HepG2 (cell line): Measurements from ENCODE around the gene CCN2. TPM values are rescaled to one million over a fixed set of nuclear protein-coding genes. Genes with fewer than 3 reads are reported as not detected.

Experiments used
- ATAC-seq: fragments of 200-7000 bp; cut with Tn5 transposase; 3 replicates; pipeline ENCODE4 v1.9.1; 2020; ENCODE audit warnings: mild to moderate bottlenecking, moderate library complexity
- BruUV-seq: library from RNA; stranded (reverse); fragments of 400-500 nt; replicated peaks from 2 replicates; lab custom pipeline; 2021; lab: Mats Ljungman, UMichigan
- CTCF ChIA-PET: fragments of 300-600 bp; formaldehyde crosslinking; extraction: SDS; loops from one replicate; lab custom pipeline; 2021; ENCODE audit warnings: low total read pairs, inconsistent platforms, low intra/inter-chr PET ratio; lab: Yijun Ruan, JAX
- POLR2A ChIA-PET: fragments of 350-600 bp; sonication (Branson Sonifier 250); formaldehyde crosslinking; loops from one replicate; lab custom pipeline; 2020; ENCODE audit warnings: antibody characterized with exemption, inconsistent platforms; lab: Yijun Ruan, JAX
- DNase-seq: peaks from one replicate; pipeline ENCODE4 v3.0.0-alpha.2; 2015; ENCODE audit warnings: low spot score
- FAIRE-seq: peaks from 3 replicates; lab custom pipeline; 2011; peaks lifted over from hg19 to GRCh38; lab: Jason Lieb, UNC
- H2AFZ ChIP-seq: one replicate; pipeline ENCODE4 v1.6.1; 2011; ENCODE audit warnings: low read length, inconsistent platforms
- H3K27ac ChIP-seq: fragments of 300-600 bp; 3 replicates; pipeline ENCODE4 v1.8.0; 2011; ENCODE audit warnings: mixed run types, mild to moderate bottlenecking, mixed read lengths, low read length, inconsistent platforms; ENCODE audit not compliant: insufficient read depth; ENCODE audit errors: extremely low read length
- H3K27me3 ChIP-seq, 2 experiments: fragments of 200-600 bp in 1 of 2; 2 replicates in 1 of 2; 3 replicates in 1 of 2; pipeline versions ENCODE4 v1.6.0 to v1.8.0; 2011; ENCODE audit warnings: low read length in 2 of 2, mild to moderate bottlenecking in 2 of 2, moderate library complexity in 2 of 2, inconsistent platforms in 1 of 2; ENCODE audit not compliant: insufficient read depth in 2 of 2, control insufficient read depth in 1 of 2
- H3K36me3 ChIP-seq, 2 experiments: fragments of 200-600 bp in 1 of 2; replicated peaks in 1 of 2; 2 replicates in 1 of 2; 3 replicates in 1 of 2; pipeline versions ENCODE4 v1.5.1 to v1.8.0; 2011; ENCODE audit warnings: low read length in 2 of 2, inconsistent platforms in 1 of 2; ENCODE audit not compliant: insufficient read depth in 2 of 2, control insufficient read depth in 1 of 2
- H3K4me1 ChIP-seq: 2 replicates; pipeline ENCODE4 v1.5.1; 2012; ENCODE audit warnings: low read length, inconsistent platforms; ENCODE audit not compliant: insufficient read depth
- H3K4me2 ChIP-seq: 2 replicates; pipeline ENCODE4 v1.6.0; 2011; ENCODE audit warnings: low read depth, low read length, inconsistent platforms
- H3K4me3 ChIP-seq, 3 experiments: fragments of 200-600 bp in 1 of 3; sonication (generic), shearing (Covaris generic) in 1 of 3; replicated peaks in 1 of 3; 2 replicates each; pipeline ENCODE4 v1.5.1; 2011 to 2016; ENCODE audit warnings: low read length in 3 of 3, inconsistent platforms in 2 of 3, low read depth in 2 of 3, mild to moderate bottlenecking in 2 of 3, control low read depth in 1 of 3, mixed read lengths in 1 of 3; ENCODE audit not compliant: insufficient read depth in 1 of 3
- H3K79me2 ChIP-seq: one replicate; pipeline ENCODE4 v1.6.1; 2011; ENCODE audit warnings: low read length, inconsistent platforms; ENCODE audit not compliant: insufficient read depth
- H3K9ac ChIP-seq: 2 replicates; pipeline ENCODE4 v1.6.0; 2011; ENCODE audit warnings: mild to moderate bottlenecking, low read depth, low read length, inconsistent platforms; ENCODE audit not compliant: insufficient read depth
- H3K9me3 ChIP-seq: 2 replicates; pipeline ENCODE4 v1.5.1; 2012; ENCODE audit warnings: mild to moderate bottlenecking, low read length
- H4K20me1 ChIP-seq: 2 replicates; pipeline ENCODE4 v1.6.0; 2011; ENCODE audit warnings: inconsistent platforms, mild to moderate bottlenecking, low read length, moderate library complexity; ENCODE audit not compliant: insufficient read depth
- ADNP ChIP-seq: sonication (generic); formaldehyde crosslinking; IDR thresholded peaks from 2 replicates; pipeline ENCODE4 v1.4.0; 2020; ENCODE audit warnings: missing genetic modification reagents
- HNRNPUL1 ChIP-seq: fragments of 200-400 bp; formaldehyde crosslinking; IDR thresholded peaks from 2 replicates; pipeline ENCODE4 v1.6.1; 2017; ENCODE audit warnings: low read depth, mild to moderate bottlenecking, low read length, moderate library complexity
- IKZF1 ChIP-seq: fragments of 450-650 bp; IDR thresholded peaks from 2 replicates; pipeline ENCODE4 v1.7.1; 2016
- IRX3 ChIP-seq: sonication (generic); formaldehyde crosslinking; IDR thresholded peaks from 2 replicates; pipeline ENCODE4 v1.8.1; 2023; ENCODE audit warnings: mild to moderate bottlenecking, low read depth, missing genetic modification reagents, borderline replicate concordance
- NFATC3 ChIP-seq: sonication (generic); formaldehyde crosslinking; IDR thresholded peaks from 2 replicates; pipeline ENCODE4 v1.5.1; 2020; ENCODE audit warnings: mild to moderate bottlenecking, missing genetic modification reagents
- NFKBIZ ChIP-seq: IDR thresholded peaks from 2 replicates; pipeline ENCODE4 v1.6.1; 2018; ENCODE audit warnings: missing genetic modification reagents, missing compliant biosample characterization
- NRL ChIP-seq: sonication (generic); formaldehyde crosslinking; IDR thresholded peaks from 2 replicates; pipeline ENCODE4 v1.5.0; 2020; ENCODE audit warnings: missing genetic modification reagents, mild to moderate bottlenecking, moderate library complexity, borderline replicate concordance
- PAF1 ChIP-seq: IDR thresholded peaks from 2 replicates; pipeline ENCODE4 v1.6.1; 2016; ENCODE audit warnings: missing genetic modification reagents, missing compliant biosample characterization
- POLR2A ChIP-seq, 2 experiments: IDR thresholded peaks; 2 replicates each; pipeline ENCODE4 v1.6.1; 2011; ENCODE audit warnings: low read depth in 2 of 2, low read length in 2 of 2, mild to moderate bottlenecking in 1 of 2, moderate library complexity in 1 of 2; ENCODE audit not compliant: insufficient read depth in 1 of 2
- RARA ChIP-seq: IDR thresholded peaks from 2 replicates; pipeline ENCODE4 v1.6.1; 2016; ENCODE audit warnings: missing genetic modification reagents, missing compliant biosample characterization
- SNAI1 ChIP-seq: sonication (generic); formaldehyde crosslinking; IDR thresholded peaks from 2 replicates; pipeline ENCODE4 v1.5.0; 2020; ENCODE audit warnings: mild to moderate bottlenecking, missing genetic modification reagents, borderline replicate concordance
- ZC3H13 ChIP-seq: sonication (generic); formaldehyde crosslinking; IDR thresholded peaks from 2 replicates; pipeline ENCODE4 v1.8.1; 2023; ENCODE audit warnings: mild to moderate bottlenecking, missing genetic modification reagents, moderate library complexity
- ZNF10 ChIP-seq: sonication (generic); formaldehyde crosslinking; IDR thresholded peaks from 2 replicates; pipeline ENCODE4 v1.4.0; 2020; ENCODE audit warnings: mild to moderate bottlenecking, low read depth, missing genetic modification reagents, borderline replicate concordance
- ZNF138 ChIP-seq: sonication (generic); formaldehyde crosslinking; IDR thresholded peaks from 2 replicates; pipeline ENCODE4 v1.5.0; 2020; ENCODE audit warnings: mild to moderate bottlenecking, low read depth, missing genetic modification reagents
- ZNF24 ChIP-seq: fragments of 450-650 bp; IDR thresholded peaks from 2 replicates; pipeline ENCODE4 v1.6.1; 2017; ENCODE audit warnings: antibody characterized with exemption, mild to moderate bottlenecking
- ZNF703 ChIP-seq: sonication (generic); formaldehyde crosslinking; IDR thresholded peaks from 2 replicates; pipeline ENCODE4 v1.5.1; 2020; ENCODE audit warnings: missing genetic modification reagents, mild to moderate bottlenecking, moderate library complexity, borderline replicate concordance
- ZNF772 ChIP-seq: sonication (generic); formaldehyde crosslinking; IDR thresholded peaks from 2 replicates; pipeline ENCODE4 v1.5.0; 2020; ENCODE audit warnings: mild to moderate bottlenecking, missing genetic modification reagents
- WGBS: methylation state at CpG from one replicate; pipeline ENCODE4 v1.1.6; 2017; ENCODE audit warnings: low lambda C conversion rate; 5-methylcytosine and 5-hydroxymethylcytosine counted together
- in situ Hi-C: cut with HindIII; loops from 2 replicates; pipeline ENCODE4 v1.10.0; 2017; ENCODE audit warnings: low pct_unique_long_range_greater_than_20kb; ENCODE audit not compliant: extremely low pct_ligation_motif_present
- intact Hi-C: fragments of 100-400 bp; cut with micrococcal nuclease; formaldehyde crosslinking; loops from one replicate; pipeline ENCODE4 v1.10.0; 2022; ENCODE audit not compliant: unreplicated experiment
- polyA plus RNA-seq, 8 experiments: library from polyadenylated mRNA; depleted of rRNA in 3 of 8; stranded (reverse) in 7 of 8; unstranded in 1 of 8; fragments of >200 nt; fragmentation: Illumina TruSeq in 4 of 8; extraction: Trizol in 4 of 8; gene quantifications; 2 replicates each; pipeline versions ENCODE4 v1.2.1 to v1.2.3, GENCODE V29; 2011 to 2016; ENCODE audit warnings: low read depth in 4 of 8, missing spikeins in 1 of 8, mixed read lengths in 1 of 8; ENCODE audit not compliant: insufficient read depth in 1 of 8
- total RNA-seq, 5 experiments: library from RNA; depleted of rRNA; stranded (reverse); fragments of >200 nt; fragmentation: Illumina TruSeq; extraction: Trizol; gene quantifications; 2 replicates each; pipeline ENCODE4 v1.2.3, GENCODE V29; 2016; ENCODE audit warnings: low read depth in 1 of 5
- TF ChIP-seq, protein P1 (sequence below): sonication (generic); formaldehyde crosslinking; IDR thresholded peaks from 2 replicates; pipeline ENCODE4 v1.8.0; 2022; ENCODE audit warnings: mild to moderate bottlenecking, missing genetic modification reagents, moderate library complexity
- TF ChIP-seq, protein P2 (sequence below): sonication (generic); formaldehyde crosslinking; IDR thresholded peaks from 2 replicates; pipeline ENCODE4 v1.4.0; 2020; ENCODE audit warnings: missing genetic modification reagents, borderline replicate concordance

The CCN2 gene
- total and polyA plus RNA-seq, 2 of the 13 experiments (the other 11 are each of a cell fraction or from before 2014, with no cell fraction given), result 34.7 to 316 TPM

DNA sequence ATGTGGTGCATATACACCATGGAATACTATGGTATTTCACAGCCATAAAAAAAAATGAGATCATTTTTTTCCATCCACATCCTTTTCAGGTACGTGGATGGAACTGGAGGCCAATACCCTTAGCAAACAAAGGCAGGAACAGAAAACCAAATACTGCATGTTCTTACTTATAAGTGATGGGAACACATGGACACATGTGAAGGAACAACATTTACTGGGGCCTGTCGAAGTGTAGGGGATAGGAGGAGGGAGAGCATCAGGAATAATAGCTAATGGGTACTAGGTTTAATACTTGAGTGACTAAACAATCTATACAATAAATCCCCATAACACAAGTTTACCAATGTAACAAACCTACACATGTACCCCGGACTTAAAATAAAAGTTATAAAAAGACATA, 30.5 kb downstream of the CCN2 start:
- no peaks in the 10 kb centered on the region for H3K79me2 ChIP-seq
- ATAC-seq (no peak), FAIRE-seq (no peak), DNase-seq (no peak)
- intact Hi-C loops (loop anchor here (10.0 kb wide), 1 partner anchor 564 kb away; no protein-coding TSS in a partner anchor), in situ Hi-C loops (loop anchor here (10.0 kb wide), 1 partner anchor 564 kb away; no protein-coding TSS in a partner anchor)
- no peaks in the 10 kb centered on the region for H3K27me3 ChIP-seq
- TF ChIP-seq ZNF10 (no peak), ZNF24 (no peak), ZNF772 (CRISPR knock-in tag) (no peak), HNRNPUL1 (no peak), ZNF138 (CRISPR knock-in tag) (no peak), ZC3H13 (CRISPR knock-in tag) (no peak), ZNF703 (CRISPR knock-in tag) (no peak), POLR2A (IDR thresholded peaks at IDR 0.05; ENCODE audit: insufficient read depth in 1 of 2, low read depth in 2 of 2, low read length in 2 of 2) (no peak), NRL (CRISPR knock-in tag) (no peak), IKZF1 (no peak), RARA (CRISPR knock-in tag) (no peak), NFATC3 (CRISPR knock-in tag) (no peak), SNAI1 (CRISPR knock-in tag) (no peak), PAF1 (CRISPR knock-in tag) (no peak), NFKBIZ (no peak), ADNP (no peak), IRX3 (CRISPR knock-in tag) (no peak)
- TF ChIP-seq, protein P1, sequence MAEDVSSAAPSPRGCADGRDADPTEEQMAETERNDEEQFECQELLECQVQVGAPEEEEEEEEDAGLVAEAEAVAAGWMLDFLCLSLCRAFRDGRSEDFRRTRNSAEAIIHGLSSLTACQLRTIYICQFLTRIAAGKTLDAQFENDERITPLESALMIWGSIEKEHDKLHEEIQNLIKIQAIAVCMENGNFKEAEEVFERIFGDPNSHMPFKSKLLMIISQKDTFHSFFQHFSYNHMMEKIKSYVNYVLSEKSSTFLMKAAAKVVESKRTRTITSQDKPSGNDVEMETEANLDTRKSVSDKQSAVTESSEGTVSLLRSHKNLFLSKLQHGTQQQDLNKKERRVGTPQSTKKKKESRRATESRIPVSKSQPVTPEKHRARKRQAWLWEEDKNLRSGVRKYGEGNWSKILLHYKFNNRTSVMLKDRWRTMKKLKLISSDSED, result no peak
- TF ChIP-seq, protein P2, sequence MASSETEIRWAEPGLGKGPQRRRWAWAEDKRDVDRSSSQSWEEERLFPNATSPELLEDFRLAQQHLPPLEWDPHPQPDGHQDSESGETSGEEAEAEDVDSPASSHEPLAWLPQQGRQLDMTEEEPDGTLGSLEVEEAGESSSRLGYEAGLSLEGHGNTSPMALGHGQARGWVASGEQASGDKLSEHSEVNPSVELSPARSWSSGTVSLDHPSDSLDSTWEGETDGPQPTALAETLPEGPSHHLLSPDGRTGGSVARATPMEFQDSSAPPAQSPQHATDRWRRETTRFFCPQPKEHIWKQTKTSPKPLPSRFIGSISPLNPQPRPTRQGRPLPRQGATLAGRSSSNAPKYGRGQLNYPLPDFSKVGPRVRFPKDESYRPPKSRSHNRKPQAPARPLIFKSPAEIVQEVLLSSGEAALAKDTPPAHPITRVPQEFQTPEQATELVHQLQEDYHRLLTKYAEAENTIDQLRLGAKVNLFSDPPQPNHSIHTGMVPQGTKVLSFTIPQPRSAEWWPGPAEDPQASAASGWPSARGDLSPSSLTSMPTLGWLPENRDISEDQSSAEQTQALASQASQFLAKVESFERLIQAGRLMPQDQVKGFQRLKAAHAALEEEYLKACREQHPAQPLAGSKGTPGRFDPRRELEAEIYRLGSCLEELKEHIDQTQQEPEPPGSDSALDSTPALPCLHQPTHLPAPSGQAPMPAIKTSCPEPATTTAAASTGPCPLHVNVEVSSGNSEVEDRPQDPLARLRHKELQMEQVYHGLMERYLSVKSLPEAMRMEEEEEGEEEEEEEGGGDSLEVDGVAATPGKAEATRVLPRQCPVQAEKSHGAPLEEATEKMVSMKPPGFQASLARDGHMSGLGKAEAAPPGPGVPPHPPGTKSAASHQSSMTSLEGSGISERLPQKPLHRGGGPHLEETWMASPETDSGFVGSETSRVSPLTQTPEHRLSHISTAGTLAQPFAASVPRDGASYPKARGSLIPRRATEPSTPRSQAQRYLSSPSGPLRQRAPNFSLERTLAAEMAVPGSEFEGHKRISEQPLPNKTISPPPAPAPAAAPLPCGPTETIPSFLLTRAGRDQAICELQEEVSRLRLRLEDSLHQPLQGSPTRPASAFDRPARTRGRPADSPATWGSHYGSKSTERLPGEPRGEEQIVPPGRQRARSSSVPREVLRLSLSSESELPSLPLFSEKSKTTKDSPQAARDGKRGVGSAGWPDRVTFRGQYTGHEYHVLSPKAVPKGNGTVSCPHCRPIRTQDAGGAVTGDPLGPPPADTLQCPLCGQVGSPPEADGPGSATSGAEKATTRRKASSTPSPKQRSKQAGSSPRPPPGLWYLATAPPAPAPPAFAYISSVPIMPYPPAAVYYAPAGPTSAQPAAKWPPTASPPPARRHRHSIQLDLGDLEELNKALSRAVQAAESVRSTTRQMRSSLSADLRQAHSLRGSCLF (CRISPR knock-in tag), result no peak
- no peak overlapping the region for H3K27ac ChIP-seq
- no peak overlapping the region for H3K4me3 ChIP-seq
- no peaks in the 10 kb centered on the region for H3K36me3 ChIP-seq
- ChIA-PET CTCF (no interaction called here), POLR2A (no interaction called here)
- no peaks in the 10 kb centered on the region for H4K20me1 ChIP-seq
- H3K4me1 ChIP-seq, result peaks cover 13% of the 10 kb centered on the region; the same call in 1 of the 2 replicates
- H3K9ac ChIP-seq, result no peak overlapping the region
- 0% methylated on average over 3 of the region's 3 CpGs for WGBS
- no peak overlapping the region for H3K4me2 ChIP-seq
- peaks cover 9% of the 10 kb centered on the region for H3K9me3 ChIP-seq
- no peak overlapping the region for H2AFZ ChIP-seq
- BruUV-seq, result no TSS peak
